ENCODE results near the gene RERE. TPM values are rescaled to one million over a fixed set of nuclear protein-coding genes. Genes with fewer than 3 reads are reported as not detected.

The RERE gene
- total and polyA plus RNA-seq, 2 experiments from 2014 or later = 148 to 170 TPM

DNA sequence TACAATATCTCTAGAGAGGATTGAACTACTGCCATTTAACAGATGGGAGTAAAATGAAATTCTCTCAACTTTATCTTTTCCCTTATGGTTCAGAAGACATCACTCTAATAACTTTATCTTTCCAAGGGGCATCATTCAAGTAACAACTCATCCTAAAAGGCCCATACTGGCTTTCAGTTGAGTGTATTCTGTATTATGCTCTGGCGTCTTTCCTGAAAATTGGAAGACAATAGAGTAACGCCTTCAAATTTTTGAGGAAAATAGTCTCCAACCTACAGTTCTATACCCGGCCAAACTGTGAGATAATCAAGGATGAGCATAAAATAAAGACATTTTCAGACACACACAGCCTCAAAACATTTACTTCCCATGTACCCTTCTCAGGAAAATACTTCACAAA, 103.3 kb downstream of the RERE start (continued):
- TF ChIP-seq, protein P1, sequence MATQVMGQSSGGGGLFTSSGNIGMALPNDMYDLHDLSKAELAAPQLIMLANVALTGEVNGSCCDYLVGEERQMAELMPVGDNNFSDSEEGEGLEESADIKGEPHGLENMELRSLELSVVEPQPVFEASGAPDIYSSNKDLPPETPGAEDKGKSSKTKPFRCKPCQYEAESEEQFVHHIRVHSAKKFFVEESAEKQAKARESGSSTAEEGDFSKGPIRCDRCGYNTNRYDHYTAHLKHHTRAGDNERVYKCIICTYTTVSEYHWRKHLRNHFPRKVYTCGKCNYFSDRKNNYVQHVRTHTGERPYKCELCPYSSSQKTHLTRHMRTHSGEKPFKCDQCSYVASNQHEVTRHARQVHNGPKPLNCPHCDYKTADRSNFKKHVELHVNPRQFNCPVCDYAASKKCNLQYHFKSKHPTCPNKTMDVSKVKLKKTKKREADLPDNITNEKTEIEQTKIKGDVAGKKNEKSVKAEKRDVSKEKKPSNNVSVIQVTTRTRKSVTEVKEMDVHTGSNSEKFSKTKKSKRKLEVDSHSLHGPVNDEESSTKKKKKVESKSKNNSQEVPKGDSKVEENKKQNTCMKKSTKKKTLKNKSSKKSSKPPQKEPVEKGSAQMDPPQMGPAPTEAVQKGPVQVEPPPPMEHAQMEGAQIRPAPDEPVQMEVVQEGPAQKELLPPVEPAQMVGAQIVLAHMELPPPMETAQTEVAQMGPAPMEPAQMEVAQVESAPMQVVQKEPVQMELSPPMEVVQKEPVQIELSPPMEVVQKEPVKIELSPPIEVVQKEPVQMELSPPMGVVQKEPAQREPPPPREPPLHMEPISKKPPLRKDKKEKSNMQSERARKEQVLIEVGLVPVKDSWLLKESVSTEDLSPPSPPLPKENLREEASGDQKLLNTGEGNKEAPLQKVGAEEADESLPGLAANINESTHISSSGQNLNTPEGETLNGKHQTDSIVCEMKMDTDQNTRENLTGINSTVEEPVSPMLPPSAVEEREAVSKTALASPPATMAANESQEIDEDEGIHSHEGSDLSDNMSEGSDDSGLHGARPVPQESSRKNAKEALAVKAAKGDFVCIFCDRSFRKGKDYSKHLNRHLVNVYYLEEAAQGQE (IDR thresholded peaks at IDR 0.05; ENCODE audit: unreplicated experiment) = no peak

DNA sequence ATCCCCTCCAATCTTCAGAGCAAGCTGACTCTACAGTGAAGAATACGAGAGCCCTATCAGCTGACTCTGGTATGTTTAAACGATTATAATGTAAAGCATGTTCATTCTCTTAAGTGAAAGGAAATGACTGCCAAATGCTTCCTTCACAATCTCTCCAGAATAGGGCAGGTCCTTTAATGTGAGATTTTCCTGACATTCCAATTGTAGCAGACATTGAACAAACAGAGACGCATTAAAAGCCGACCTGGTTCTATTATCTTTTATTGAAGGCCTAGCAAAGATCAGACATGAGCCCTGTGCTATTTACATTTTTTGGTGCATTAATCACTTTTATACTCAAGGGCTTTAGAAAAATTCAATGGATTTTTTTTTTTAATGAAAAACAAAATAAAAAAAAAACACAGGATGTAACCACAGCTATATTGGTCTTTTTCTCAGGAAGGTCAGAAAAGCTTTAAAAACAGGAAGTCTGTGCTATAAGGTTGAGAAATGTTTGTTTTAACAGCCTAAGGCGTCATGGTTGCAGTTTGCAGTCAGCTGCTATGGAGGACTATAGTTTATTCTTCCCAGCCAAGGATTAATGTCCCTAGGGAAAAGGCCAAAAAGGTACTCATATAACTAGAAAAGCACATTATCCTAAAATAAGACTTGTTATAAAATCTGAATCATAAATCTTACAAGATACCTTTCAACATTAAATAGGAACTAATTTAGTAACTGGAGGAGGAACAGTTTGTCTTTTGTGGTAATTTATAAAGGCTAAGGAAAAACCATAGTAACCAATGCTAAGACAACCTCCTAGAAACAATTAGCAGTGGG, 104.8 kb downstream of the RERE start:
- Histone ChIP-seq H3K4me1 (ENCODE audit: insufficient read depth) (peaks cover 44% of the 10 kb centered on the region), H3K27ac (ENCODE audit: low read depth) (peak overlapping the region; percentile 82), H4K20me1 (replicated peaks; ENCODE audit: insufficient read depth) (no peaks in the 10 kb centered on the region), H2AFZ (no peak overlapping the region), H3K36me3 (ENCODE audit: insufficient read depth) (no peaks in the 10 kb centered on the region), H3K4me2 (peak overlapping the region; percentile 37), H3K4me3 (peak overlapping the region; percentile 8), H3K27me3 (ENCODE audit: insufficient read depth) (no peaks in the 10 kb centered on the region), H3K9me2 (ENCODE audit: insufficient read depth) (no peaks in the 10 kb centered on the region), H3K79me2 (replicated peaks; ENCODE audit: insufficient read depth) (peaks cover 84% of the 10 kb centered on the region), H3F3A (replicated peaks; ENCODE audit: low read depth) (no peaks in the 10 kb centered on the region)
- peak overlapping the region; percentile 78 for H3K27ac Mint-ChIP-seq
- no peaks in the 10 kb centered on the region for H3K27me3 Mint-ChIP-seq (ENCODE audit: insufficient read depth, low read depth, poor library complexity)
- peak overlapping the region; percentile 55 for H3K4me3 Mint-ChIP-seq
- peaks cover 4% of the 10 kb centered on the region; the same call in 1 of the 3 replicates for H3K36me3 Mint-ChIP-seq (ENCODE audit: low read depth)
- ATAC-seq (peak; percentile 91), DNase-seq (ENCODE audit: low spot score) (peak; percentile 82)
- peaks cover 40% of the 10 kb centered on the region for H3K4me1 Mint-ChIP-seq
- TF ChIP-seq EZH2phosphoT487 (IDR thresholded peaks at IDR 0.05; ENCODE audit: unreplicated experiment) (no peak), NANOG (IDR thresholded peaks at IDR 0.05; ENCODE audit: borderline replicate concordance) (0 out of 2 replicates have a peak, but pooled peaks have one; percentile 44), POLR2AphosphoS5 (IDR thresholded peaks at IDR 0.05; ENCODE audit: low read depth) (no peak), STAT1 (IDR thresholded peaks at IDR 0.05; ENCODE audit: unreplicated experiment) (no peak), JUNB (IDR thresholded peaks at IDR 0.05; ENCODE audit: unreplicated experiment) (no peak)
- TF ChIP-seq, protein P1 (IDR thresholded peaks at IDR 0.05; ENCODE audit: unreplicated experiment) = no peak
- no peaks in the 10 kb centered on the region for H3K9me3 Mint-ChIP-seq
